GM23338 (cell line): ENCODE data around the gene TBX19. TPM values are rescaled to one million over a fixed set of nuclear protein-coding genes. Genes with fewer than 3 reads are reported as not detected.

Source experiments
- ATAC-seq: fragments of 200-7000 bp; cut with Tn5 transposase; 3 replicates; pipeline ENCODE4 v1.9.1; 2020
- DNase-seq: peaks from one replicate; pipeline ENCODE4 v3.0.0-alpha.2; 2015; ENCODE audit warnings: low spot score
- H2AFZ ChIP-seq: fragments of 200-600 bp; sonication (generic); 2 replicates; pipeline ENCODE4 v1.8.0; 2016; ENCODE audit warnings: antibody characterized with exemption, mild to moderate bottlenecking, moderate library complexity
- H3F3A ChIP-seq: fragments of 200-600 bp; sonication (generic); replicated peaks from 2 replicates; pipeline ENCODE4 v1.8.0; 2017; ENCODE audit warnings: antibody characterized with exemption, mixed run types, low read depth
- H3K27ac ChIP-seq: fragments of 200-600 bp; sonication (generic); 2 replicates; pipeline ENCODE4 v1.6.1; 2016; ENCODE audit warnings: low read depth
- H3K27me3 ChIP-seq: fragments of 200-600 bp; sonication (generic); 2 replicates; pipeline ENCODE4 v1.8.0; 2016; ENCODE audit warnings: mild to moderate bottlenecking, mixed run types, moderate library complexity; ENCODE audit not compliant: insufficient read depth
- H3K36me3 ChIP-seq: fragments of 200-600 bp; sonication (generic); 2 replicates; pipeline ENCODE4 v1.8.0; 2016; ENCODE audit warnings: mild to moderate bottlenecking; ENCODE audit not compliant: insufficient read depth
- H3K4me1 ChIP-seq: fragments of 200-600 bp; sonication (generic); 2 replicates; pipeline ENCODE4 v1.8.0; 2016; ENCODE audit warnings: mild to moderate bottlenecking, moderate library complexity; ENCODE audit not compliant: insufficient read depth
- H3K4me2 ChIP-seq: fragments of 200-600 bp; sonication (generic); 2 replicates; pipeline ENCODE4 v1.7.1; 2017; ENCODE audit warnings: mixed run types
- H3K4me3 ChIP-seq: fragments of 200-600 bp; sonication (generic); 2 replicates; pipeline ENCODE4 v1.6.1; 2016; ENCODE audit warnings: mixed run types
- H3K79me2 ChIP-seq: fragments of 200-600 bp; sonication (generic); replicated peaks from 2 replicates; pipeline ENCODE4 v1.8.0; 2017; ENCODE audit warnings: mild to moderate bottlenecking; ENCODE audit not compliant: insufficient read depth
- H3K9me2 ChIP-seq: fragments of 200-600 bp; sonication (generic); 2 replicates; pipeline ENCODE4 v1.8.0; 2017; ENCODE audit not compliant: insufficient read depth
- H4K20me1 ChIP-seq: fragments of 200-600 bp; sonication (generic); replicated peaks from 2 replicates; pipeline ENCODE4 v1.8.0; 2017; ENCODE audit warnings: mild to moderate bottlenecking; ENCODE audit not compliant: insufficient read depth
- H3K27ac Mint-ChIP-seq: 2 replicates; pipeline ENCODE4 v1.8.0; 2020; ENCODE audit warnings: inconsistent platforms, mild to moderate bottlenecking, moderate library complexity, mixed read lengths
- H3K27me3 Mint-ChIP-seq: 3 replicates; pipeline ENCODE4 v1.8.0; 2022; ENCODE audit warnings: low read depth, mild to moderate bottlenecking, moderate library complexity, mixed read lengths, inconsistent platforms; ENCODE audit not compliant: insufficient read depth, poor library complexity
- H3K36me3 Mint-ChIP-seq: 3 replicates; pipeline ENCODE4 v1.8.0; 2021; ENCODE audit warnings: low read depth, mild to moderate bottlenecking, inconsistent platforms, moderate library complexity, mixed read lengths
- H3K4me1 Mint-ChIP-seq: 3 replicates; pipeline ENCODE4 v1.8.0; 2020; ENCODE audit warnings: mild to moderate bottlenecking, inconsistent platforms, mixed read lengths
- H3K4me3 Mint-ChIP-seq: 3 replicates; pipeline ENCODE4 v1.8.0; 2021; ENCODE audit warnings: moderate library complexity, mild to moderate bottlenecking, inconsistent platforms, mixed read lengths
- H3K9me3 Mint-ChIP-seq: 3 replicates; pipeline ENCODE4 v1.8.0; 2020; ENCODE audit warnings: moderate library complexity, mild to moderate bottlenecking, inconsistent platforms, mixed read lengths
- CREB1 ChIP-seq: fragments of 250-450 bp; sonication (Bioruptor Pico); IDR thresholded peaks from 2 replicates; pipeline ENCODE4 v1.5.0; 2020; ENCODE audit warnings: low read depth, mild to moderate bottlenecking, moderate library complexity
- EZH2 ChIP-seq: fragments of 200-600 bp; sonication (generic); IDR thresholded peaks from one replicate; pipeline ENCODE4 v1.8.0; 2017; ENCODE audit warnings: antibody characterized with exemption, mild to moderate bottlenecking, low read depth; ENCODE audit not compliant: unreplicated experiment
- EZH2phosphoT487 ChIP-seq: fragments of 200-600 bp; sonication (generic); IDR thresholded peaks from one replicate; pipeline ENCODE4 v1.8.1; 2018; ENCODE audit warnings: antibody characterized with exemption; ENCODE audit not compliant: unreplicated experiment
- JUNB ChIP-seq: IDR thresholded peaks from one replicate; pipeline ENCODE4 v1.6.1; 2016; ENCODE audit warnings: antibody characterized with exemption; ENCODE audit not compliant: unreplicated experiment
- NANOG ChIP-seq: IDR thresholded peaks from 2 replicates; pipeline ENCODE4 v1.6.1; 2016; ENCODE audit warnings: antibody characterized with exemption, borderline replicate concordance
- POLR2AphosphoS5 ChIP-seq: IDR thresholded peaks from 2 replicates; pipeline ENCODE4 v1.6.1; 2016; ENCODE audit warnings: antibody characterized with exemption, low read depth
- STAT1 ChIP-seq: IDR thresholded peaks from one replicate; pipeline ENCODE4 v1.6.1; 2016; ENCODE audit warnings: antibody characterized with exemption; ENCODE audit not compliant: unreplicated experiment
- ZNF114 ChIP-seq: fragments of 250-450 bp; sonication (Bioruptor Pico); IDR thresholded peaks from 2 replicates; pipeline ENCODE4 v1.5.0; 2020; ENCODE audit warnings: mild to moderate bottlenecking, moderate library complexity
- ZNF331 ChIP-seq: fragments of 250-450 bp; sonication (Bioruptor Pico); IDR thresholded peaks from 2 replicates; pipeline ENCODE4 v1.5.0; 2020; ENCODE audit warnings: low read depth, mild to moderate bottlenecking, moderate library complexity
- polyA plus RNA-seq: library from polyadenylated mRNA; unstranded; fragments of >200 nt; fragmentation: Nextera tagmentation; extraction: Ambion mirVana; gene quantifications from 2 replicates; pipeline ENCODE4 v1.2.1, GENCODE V29; 2016
- total RNA-seq: library from RNA; depleted of rRNA; stranded (reverse); fragments of >200 nt; shearing (Covaris generic); gene quantifications from 2 replicates; pipeline ENCODE4 v1.2.3, GENCODE V29; 2014
- TF ChIP-seq, protein P1 (sequence below): IDR thresholded peaks from one replicate; pipeline ENCODE4 v1.6.1; 2018; ENCODE audit warnings: antibody characterized with exemption; ENCODE audit not compliant: unreplicated experiment
- TF ChIP-seq, protein P2 (sequence below): IDR thresholded peaks from 2 replicates; pipeline ENCODE4 v1.6.1; 2016; ENCODE audit warnings: antibody characterized with exemption
- TF ChIP-seq, protein P3 (sequence below): fragments of 250-450 bp; sonication (Bioruptor Pico); IDR thresholded peaks from 2 replicates; pipeline ENCODE4 v1.5.0; 2020; ENCODE audit warnings: mild to moderate bottlenecking, moderate library complexity
- TF ChIP-seq, protein P4 (sequence below), 2 experiments: fragments of 200-600 bp in 1 of 2; sonication (generic) in 1 of 2; conservative IDR thresholded peaks; 2 replicates each; pipeline versions ENCODE4 v1.5.1 to v1.6.1; 2016 to 2017; ENCODE audit warnings: antibody characterized with exemption in 2 of 2, low read depth in 2 of 2, mild to moderate bottlenecking in 2 of 2, moderate library complexity in 1 of 2

Gene TBX19
- total and polyA plus RNA-seq, 2 experiments from 2014 or later = 0.76 to 1.1 TPM

DNA sequence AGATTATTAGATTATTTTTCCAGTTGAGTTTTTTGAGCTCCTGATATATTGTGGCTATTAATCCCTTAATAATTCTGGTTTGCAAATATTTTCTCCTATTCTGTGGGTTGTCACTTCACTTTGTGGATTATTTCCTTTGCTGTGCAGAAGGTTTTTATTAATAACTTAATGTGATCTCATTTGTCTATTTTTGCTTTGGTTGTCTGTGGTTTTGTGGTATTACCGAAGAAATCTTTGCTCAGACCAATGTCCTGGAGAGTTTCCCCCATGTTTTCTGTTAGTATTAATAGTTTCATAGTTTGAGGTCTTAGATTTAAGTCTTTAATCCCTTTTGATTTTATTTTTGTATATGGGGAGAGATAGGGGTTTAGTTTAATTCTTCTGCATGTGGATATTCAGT is 7.1 kb upstream of the TBX19 start:
- no peak overlapping the region for H3K4me3 ChIP-seq
- DNase-seq = no peak
- Mint-ChIP-seq H3K4me3 (no peak overlapping the region), H3K4me1 (peaks cover 3% of the 10 kb centered on the region; the same call in 1 of the 3 replicates), H3K27me3 (no peaks in the 10 kb centered on the region), H3K9me3 (no peaks in the 10 kb centered on the region), H3K36me3 (no peaks in the 10 kb centered on the region), H3K27ac (no peak overlapping the region)
- H3K9me2 ChIP-seq = no peaks in the 10 kb centered on the region
- no peaks in the 10 kb centered on the region for H3K27me3 ChIP-seq
- H3K36me3 ChIP-seq = no peaks in the 10 kb centered on the region
- no peak overlapping the region for H3K4me2 ChIP-seq
- no peaks in the 10 kb centered on the region for H3K4me1 ChIP-seq
- TF ChIP-seq EZH2phosphoT487 = no peak
- no peak for TF ChIP-seq EZH2
- TF ChIP-seq JUNB = no peak
- TF ChIP-seq, protein P1, sequence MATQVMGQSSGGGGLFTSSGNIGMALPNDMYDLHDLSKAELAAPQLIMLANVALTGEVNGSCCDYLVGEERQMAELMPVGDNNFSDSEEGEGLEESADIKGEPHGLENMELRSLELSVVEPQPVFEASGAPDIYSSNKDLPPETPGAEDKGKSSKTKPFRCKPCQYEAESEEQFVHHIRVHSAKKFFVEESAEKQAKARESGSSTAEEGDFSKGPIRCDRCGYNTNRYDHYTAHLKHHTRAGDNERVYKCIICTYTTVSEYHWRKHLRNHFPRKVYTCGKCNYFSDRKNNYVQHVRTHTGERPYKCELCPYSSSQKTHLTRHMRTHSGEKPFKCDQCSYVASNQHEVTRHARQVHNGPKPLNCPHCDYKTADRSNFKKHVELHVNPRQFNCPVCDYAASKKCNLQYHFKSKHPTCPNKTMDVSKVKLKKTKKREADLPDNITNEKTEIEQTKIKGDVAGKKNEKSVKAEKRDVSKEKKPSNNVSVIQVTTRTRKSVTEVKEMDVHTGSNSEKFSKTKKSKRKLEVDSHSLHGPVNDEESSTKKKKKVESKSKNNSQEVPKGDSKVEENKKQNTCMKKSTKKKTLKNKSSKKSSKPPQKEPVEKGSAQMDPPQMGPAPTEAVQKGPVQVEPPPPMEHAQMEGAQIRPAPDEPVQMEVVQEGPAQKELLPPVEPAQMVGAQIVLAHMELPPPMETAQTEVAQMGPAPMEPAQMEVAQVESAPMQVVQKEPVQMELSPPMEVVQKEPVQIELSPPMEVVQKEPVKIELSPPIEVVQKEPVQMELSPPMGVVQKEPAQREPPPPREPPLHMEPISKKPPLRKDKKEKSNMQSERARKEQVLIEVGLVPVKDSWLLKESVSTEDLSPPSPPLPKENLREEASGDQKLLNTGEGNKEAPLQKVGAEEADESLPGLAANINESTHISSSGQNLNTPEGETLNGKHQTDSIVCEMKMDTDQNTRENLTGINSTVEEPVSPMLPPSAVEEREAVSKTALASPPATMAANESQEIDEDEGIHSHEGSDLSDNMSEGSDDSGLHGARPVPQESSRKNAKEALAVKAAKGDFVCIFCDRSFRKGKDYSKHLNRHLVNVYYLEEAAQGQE = no peak
- TF ChIP-seq POLR2AphosphoS5 = no peak
- no peak for TF ChIP-seq ZNF114 (CRISPR knock-in tag)
- no peak for TF ChIP-seq STAT1
- TF ChIP-seq, protein P2, sequence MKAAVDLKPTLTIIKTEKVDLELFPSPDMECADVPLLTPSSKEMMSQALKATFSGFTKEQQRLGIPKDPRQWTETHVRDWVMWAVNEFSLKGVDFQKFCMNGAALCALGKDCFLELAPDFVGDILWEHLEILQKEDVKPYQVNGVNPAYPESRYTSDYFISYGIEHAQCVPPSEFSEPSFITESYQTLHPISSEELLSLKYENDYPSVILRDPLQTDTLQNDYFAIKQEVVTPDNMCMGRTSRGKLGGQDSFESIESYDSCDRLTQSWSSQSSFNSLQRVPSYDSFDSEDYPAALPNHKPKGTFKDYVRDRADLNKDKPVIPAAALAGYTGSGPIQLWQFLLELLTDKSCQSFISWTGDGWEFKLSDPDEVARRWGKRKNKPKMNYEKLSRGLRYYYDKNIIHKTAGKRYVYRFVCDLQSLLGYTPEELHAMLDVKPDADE = no peak
- no peak for TF ChIP-seq NANOG
- TF ChIP-seq CREB1 (CRISPR knock-in tag) = no peak
- TF ChIP-seq, protein P3, sequence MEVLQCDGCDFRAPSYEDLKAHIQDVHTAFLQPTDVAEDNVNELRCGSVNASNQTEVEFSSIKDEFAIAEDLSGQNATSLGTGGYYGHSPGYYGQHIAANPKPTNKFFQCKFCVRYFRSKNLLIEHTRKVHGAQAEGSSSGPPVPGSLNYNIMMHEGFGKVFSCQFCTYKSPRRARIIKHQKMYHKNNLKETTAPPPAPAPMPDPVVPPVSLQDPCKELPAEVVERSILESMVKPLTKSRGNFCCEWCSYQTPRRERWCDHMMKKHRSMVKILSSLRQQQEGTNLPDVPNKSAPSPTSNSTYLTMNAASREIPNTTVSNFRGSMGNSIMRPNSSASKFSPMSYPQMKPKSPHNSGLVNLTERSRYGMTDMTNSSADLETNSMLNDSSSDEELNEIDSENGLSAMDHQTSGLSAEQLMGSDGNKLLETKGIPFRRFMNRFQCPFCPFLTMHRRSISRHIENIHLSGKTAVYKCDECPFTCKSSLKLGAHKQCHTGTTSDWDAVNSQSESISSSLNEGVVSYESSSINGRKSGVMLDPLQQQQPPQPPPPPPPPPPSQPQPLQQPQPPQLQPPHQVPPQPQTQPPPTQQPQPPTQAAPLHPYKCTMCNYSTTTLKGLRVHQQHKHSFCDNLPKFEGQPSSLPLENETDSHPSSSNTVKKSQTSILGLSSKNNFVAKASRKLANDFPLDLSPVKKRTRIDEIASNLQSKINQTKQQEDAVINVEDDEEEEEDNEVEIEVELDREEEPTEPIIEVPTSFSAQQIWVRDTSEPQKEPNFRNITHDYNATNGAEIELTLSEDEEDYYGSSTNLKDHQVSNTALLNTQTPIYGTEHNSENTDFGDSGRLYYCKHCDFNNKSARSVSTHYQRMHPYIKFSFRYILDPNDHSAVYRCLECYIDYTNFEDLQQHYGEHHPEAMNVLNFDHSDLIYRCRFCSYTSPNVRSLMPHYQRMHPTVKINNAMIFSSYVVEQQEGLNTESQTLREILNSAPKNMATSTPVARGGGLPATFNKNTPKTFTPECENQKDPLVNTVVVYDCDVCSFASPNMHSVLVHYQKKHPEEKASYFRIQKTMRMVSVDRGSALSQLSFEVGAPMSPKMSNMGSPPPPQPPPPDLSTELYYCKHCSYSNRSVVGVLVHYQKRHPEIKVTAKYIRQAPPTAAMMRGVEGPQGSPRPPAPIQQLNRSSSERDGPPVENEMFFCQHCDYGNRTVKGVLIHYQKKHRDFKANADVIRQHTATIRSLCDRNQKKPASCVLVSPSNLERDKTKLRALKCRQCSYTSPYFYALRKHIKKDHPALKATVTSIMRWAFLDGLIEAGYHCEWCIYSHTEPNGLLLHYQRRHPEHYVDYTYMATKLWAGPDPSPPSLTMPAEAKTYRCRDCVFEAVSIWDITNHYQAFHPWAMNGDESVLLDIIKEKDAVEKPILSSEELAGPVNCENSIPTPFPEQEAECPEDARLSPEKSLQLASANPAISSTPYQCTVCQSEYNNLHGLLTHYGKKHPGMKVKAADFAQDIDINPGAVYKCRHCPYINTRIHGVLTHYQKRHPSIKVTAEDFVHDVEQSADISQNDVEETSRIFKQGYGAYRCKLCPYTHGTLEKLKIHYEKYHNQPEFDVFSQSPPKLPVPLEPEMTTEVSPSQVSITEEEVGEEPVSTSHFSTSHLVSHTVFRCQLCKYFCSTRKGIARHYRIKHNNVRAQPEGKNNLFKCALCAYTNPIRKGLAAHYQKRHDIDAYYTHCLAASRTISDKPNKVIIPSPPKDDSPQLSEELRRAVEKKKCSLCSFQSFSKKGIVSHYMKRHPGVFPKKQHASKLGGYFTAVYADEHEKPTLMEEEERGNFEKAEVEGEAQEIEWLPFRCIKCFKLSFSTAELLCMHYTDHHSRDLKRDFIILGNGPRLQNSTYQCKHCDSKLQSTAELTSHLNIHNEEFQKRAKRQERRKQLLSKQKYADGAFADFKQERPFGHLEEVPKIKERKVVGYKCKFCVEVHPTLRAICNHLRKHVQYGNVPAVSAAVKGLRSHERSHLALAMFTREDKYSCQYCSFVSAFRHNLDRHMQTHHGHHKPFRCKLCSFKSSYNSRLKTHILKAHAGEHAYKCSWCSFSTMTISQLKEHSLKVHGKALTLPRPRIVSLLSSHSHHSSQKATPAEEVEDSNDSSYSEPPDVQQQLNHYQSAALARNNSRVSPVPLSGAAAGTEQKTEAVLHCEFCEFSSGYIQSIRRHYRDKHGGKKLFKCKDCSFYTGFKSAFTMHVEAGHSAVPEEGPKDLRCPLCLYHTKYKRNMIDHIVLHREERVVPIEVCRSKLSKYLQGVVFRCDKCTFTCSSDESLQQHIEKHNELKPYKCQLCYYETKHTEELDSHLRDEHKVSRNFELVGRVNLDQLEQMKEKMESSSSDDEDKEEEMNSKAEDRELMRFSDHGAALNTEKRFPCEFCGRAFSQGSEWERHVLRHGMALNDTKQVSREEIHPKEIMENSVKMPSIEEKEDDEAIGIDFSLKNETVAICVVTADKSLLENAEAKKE (CRISPR knock-in tag) = no peak
- no peak for TF ChIP-seq ZNF331 (CRISPR knock-in tag)
- TF ChIP-seq, protein P4, sequence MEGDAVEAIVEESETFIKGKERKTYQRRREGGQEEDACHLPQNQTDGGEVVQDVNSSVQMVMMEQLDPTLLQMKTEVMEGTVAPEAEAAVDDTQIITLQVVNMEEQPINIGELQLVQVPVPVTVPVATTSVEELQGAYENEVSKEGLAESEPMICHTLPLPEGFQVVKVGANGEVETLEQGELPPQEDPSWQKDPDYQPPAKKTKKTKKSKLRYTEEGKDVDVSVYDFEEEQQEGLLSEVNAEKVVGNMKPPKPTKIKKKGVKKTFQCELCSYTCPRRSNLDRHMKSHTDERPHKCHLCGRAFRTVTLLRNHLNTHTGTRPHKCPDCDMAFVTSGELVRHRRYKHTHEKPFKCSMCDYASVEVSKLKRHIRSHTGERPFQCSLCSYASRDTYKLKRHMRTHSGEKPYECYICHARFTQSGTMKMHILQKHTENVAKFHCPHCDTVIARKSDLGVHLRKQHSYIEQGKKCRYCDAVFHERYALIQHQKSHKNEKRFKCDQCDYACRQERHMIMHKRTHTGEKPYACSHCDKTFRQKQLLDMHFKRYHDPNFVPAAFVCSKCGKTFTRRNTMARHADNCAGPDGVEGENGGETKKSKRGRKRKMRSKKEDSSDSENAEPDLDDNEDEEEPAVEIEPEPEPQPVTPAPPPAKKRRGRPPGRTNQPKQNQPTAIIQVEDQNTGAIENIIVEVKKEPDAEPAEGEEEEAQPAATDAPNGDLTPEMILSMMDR (conservative IDR thresholded peaks at IDR 0.05; ENCODE audit: low read depth in 2 of 2) = no peak
- no peak overlapping the region for H2AFZ ChIP-seq
- H3K79me2 ChIP-seq = no peaks in the 10 kb centered on the region
- H3K27ac ChIP-seq = no peak overlapping the region
- no peaks in the 10 kb centered on the region for H4K20me1 ChIP-seq
- H3F3A ChIP-seq = no peaks in the 10 kb centered on the region
- no peak for ATAC-seq
